GM12891 (cell line): ENCODE results near the gene MDGA2.

Experiments
- PAX5 ChIP-seq: IDR thresholded peaks from 2 replicates; pipeline ENCODE4 v1.6.1; 2011; ENCODE audit warnings: low read length, moderate library complexity, mild to moderate bottlenecking; ENCODE audit not compliant: insufficient read depth, severe bottlenecking
- POLR2A ChIP-seq: IDR thresholded peaks from 2 replicates; pipeline ENCODE4 v1.6.1; 2011; ENCODE audit warnings: low read depth, low read length, control low read depth
- POLR2AphosphoS5 ChIP-seq: IDR thresholded peaks from 2 replicates; pipeline ENCODE4 v1.6.1; 2011; ENCODE audit warnings: low read depth, low read length, control low read depth
- SPI1 ChIP-seq: IDR thresholded peaks from 2 replicates; pipeline ENCODE4 v1.6.1; 2011; ENCODE audit warnings: low read depth, low read length, control low read depth
- TAF1 ChIP-seq: IDR thresholded peaks from 2 replicates; pipeline ENCODE4 v1.6.1; 2011; ENCODE audit warnings: low read depth, low read length, control low read depth

GRCh38 chr14:46973295-46973694 lies 702.1 kb downstream of the MDGA2 start:
- TF ChIP-seq POLR2A: no peak
- TF ChIP-seq POLR2AphosphoS5: no peak
- no peak for TF ChIP-seq TAF1
- TF ChIP-seq PAX5: no peak
- TF ChIP-seq SPI1: no peak
